ENCODE results near the gene KDM4B. TPM values are rescaled to one million over a fixed set of nuclear protein-coding genes. Genes with fewer than 3 reads are reported as not detected.

KDM4B gene
- total and polyA plus RNA-seq, 2 of the 8 experiments (the other 6 are each of a cell fraction or from before 2014, with no cell fraction given): 12.0 to 31.9 TPM

DNA sequence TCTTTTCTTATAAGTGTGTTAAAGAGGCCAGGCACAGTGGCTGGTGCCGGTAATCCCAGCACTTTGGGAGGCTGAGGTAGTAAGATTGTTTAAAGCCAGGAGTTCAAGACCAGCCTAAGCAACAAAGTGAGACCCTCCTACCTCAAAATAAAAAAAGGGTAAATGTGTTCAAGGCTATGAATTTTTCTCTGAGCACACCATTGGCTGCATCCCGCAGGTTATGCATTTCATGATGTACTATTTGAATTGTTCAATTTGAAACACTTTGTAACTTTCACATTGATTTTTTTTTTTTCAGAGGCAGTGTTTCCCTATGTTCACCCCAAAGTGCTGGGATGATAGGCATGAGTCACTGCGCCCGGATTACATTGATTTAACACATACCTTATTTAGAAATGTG, 233.6 kb downstream of the KDM4B start (continued):
- TF ChIP-seq, protein P1, sequence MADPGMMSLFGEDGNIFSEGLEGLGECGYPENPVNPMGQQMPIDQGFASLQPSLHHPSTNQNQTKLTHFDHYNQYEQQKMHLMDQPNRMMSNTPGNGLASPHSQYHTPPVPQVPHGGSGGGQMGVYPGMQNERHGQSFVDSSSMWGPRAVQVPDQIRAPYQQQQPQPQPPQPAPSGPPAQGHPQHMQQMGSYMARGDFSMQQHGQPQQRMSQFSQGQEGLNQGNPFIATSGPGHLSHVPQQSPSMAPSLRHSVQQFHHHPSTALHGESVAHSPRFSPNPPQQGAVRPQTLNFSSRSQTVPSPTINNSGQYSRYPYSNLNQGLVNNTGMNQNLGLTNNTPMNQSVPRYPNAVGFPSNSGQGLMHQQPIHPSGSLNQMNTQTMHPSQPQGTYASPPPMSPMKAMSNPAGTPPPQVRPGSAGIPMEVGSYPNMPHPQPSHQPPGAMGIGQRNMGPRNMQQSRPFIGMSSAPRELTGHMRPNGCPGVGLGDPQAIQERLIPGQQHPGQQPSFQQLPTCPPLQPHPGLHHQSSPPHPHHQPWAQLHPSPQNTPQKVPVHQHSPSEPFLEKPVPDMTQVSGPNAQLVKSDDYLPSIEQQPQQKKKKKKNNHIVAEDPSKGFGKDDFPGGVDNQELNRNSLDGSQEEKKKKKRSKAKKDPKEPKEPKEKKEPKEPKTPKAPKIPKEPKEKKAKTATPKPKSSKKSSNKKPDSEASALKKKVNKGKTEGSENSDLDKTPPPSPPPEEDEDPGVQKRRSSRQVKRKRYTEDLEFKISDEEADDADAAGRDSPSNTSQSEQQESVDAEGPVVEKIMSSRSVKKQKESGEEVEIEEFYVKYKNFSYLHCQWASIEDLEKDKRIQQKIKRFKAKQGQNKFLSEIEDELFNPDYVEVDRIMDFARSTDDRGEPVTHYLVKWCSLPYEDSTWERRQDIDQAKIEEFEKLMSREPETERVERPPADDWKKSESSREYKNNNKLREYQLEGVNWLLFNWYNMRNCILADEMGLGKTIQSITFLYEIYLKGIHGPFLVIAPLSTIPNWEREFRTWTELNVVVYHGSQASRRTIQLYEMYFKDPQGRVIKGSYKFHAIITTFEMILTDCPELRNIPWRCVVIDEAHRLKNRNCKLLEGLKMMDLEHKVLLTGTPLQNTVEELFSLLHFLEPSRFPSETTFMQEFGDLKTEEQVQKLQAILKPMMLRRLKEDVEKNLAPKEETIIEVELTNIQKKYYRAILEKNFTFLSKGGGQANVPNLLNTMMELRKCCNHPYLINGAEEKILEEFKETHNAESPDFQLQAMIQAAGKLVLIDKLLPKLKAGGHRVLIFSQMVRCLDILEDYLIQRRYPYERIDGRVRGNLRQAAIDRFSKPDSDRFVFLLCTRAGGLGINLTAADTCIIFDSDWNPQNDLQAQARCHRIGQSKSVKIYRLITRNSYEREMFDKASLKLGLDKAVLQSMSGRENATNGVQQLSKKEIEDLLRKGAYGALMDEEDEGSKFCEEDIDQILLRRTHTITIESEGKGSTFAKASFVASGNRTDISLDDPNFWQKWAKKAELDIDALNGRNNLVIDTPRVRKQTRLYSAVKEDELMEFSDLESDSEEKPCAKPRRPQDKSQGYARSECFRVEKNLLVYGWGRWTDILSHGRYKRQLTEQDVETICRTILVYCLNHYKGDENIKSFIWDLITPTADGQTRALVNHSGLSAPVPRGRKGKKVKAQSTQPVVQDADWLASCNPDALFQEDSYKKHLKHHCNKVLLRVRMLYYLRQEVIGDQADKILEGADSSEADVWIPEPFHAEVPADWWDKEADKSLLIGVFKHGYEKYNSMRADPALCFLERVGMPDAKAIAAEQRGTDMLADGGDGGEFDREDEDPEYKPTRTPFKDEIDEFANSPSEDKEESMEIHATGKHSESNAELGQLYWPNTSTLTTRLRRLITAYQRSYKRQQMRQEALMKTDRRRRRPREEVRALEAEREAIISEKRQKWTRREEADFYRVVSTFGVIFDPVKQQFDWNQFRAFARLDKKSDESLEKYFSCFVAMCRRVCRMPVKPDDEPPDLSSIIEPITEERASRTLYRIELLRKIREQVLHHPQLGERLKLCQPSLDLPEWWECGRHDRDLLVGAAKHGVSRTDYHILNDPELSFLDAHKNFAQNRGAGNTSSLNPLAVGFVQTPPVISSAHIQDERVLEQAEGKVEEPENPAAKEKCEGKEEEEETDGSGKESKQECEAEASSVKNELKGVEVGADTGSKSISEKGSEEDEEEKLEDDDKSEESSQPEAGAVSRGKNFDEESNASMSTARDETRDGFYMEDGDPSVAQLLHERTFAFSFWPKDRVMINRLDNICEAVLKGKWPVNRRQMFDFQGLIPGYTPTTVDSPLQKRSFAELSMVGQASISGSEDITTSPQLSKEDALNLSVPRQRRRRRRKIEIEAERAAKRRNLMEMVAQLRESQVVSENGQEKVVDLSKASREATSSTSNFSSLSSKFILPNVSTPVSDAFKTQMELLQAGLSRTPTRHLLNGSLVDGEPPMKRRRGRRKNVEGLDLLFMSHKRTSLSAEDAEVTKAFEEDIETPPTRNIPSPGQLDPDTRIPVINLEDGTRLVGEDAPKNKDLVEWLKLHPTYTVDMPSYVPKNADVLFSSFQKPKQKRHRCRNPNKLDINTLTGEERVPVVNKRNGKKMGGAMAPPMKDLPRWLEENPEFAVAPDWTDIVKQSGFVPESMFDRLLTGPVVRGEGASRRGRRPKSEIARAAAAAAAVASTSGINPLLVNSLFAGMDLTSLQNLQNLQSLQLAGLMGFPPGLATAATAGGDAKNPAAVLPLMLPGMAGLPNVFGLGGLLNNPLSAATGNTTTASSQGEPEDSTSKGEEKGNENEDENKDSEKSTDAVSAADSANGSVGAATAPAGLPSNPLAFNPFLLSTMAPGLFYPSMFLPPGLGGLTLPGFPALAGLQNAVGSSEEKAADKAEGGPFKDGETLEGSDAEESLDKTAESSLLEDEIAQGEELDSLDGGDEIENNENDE (IDR thresholded peaks at IDR 0.05; ENCODE audit: insufficient replicate concordance, low read length): no peak
